LNCAP (cell line): ENCODE measurements around the gene DKC1.

Experiments
- CTCF ChIP-seq: fragments of 450-650 bp; IDR thresholded peaks from 2 replicates; pipeline ENCODE4 v1.5.1; 2017; ENCODE audit warnings: mild to moderate bottlenecking

The DKC1 gene

GRCh38 chrX:154797006-154797405 is 34.3 kb downstream of the DKC1 start:
- TF ChIP-seq CTCF = no peak

GRCh38 chrX:154799556-154800348 is 37.1 kb downstream of the DKC1 start:
- no peak for TF ChIP-seq CTCF

GRCh38 chrX:154800478-154801210 is 38.0 kb downstream of the DKC1 start:
- TF ChIP-seq CTCF = no peak

- TF ChIP-seq CTCF = no peak
Observed at GRCh38 chrX:154802947-154803346, 40.3 kb downstream of the DKC1 start.

- TF ChIP-seq CTCF = no peak
Observed at GRCh38 chrX:154804261-154804956, 41.7 kb downstream of the DKC1 start.

GRCh38 chrX:154804957-154805695 is 42.5 kb downstream of the DKC1 start, which contains the start of gene MPP1:
TSS of gene MPP1 (minus strand) at chrX:154805485. CDS start at chrX:154805373, 112 bp downstream.
- TF ChIP-seq CTCF = no peak

- TF ChIP-seq CTCF = no peak
Observed at GRCh38 chrX:154805696-154806091, 43.0 kb downstream of the DKC1 start.
